PC-9 (cell line): ENCODE measurements around the gene SLC44A5.

Experiments used
- CTCF ChIP-seq: fragments of 200-600 bp; sonication (generic); conservative IDR thresholded peaks from 2 replicates; pipeline ENCODE4 v1.6.1; 2017; ENCODE audit warnings: mixed run types, antibody characterized with exemption, mild to moderate bottlenecking, moderate library complexity
- EZH2 ChIP-seq: fragments of 200-600 bp; sonication (generic); IDR thresholded peaks from 2 replicates; pipeline ENCODE4 v1.8.0; 2017; ENCODE audit warnings: antibody characterized with exemption, low read depth

DNA sequence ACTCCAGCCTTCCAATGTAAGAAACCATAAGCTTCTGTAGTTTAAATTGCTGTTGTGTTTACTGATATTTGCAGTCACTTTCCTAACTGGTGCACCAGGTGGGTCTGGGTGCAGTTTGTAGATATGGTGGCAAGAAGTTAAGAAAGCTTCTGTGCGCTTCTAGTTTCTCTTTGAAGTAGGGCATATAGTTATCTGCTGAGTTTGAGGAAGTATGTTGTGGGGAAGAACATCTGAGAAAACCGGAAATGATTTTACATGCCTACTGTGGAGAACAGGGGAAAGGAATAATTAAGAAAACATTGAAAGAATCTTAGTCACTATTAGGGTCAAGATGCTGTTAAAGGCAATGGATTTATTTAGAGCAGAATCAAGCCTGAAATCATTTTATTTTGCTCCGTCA is 14.9 kb upstream of the SLC44A5 start:
- no peak for TF ChIP-seq CTCF
- no peak for TF ChIP-seq EZH2
